Stimulated activated CD8-positive, alpha-beta memory T cell treated with anti-CD3 and anti-CD28 coated beads, Interleukin-4, amount 100 ng/mL, for 48 hours (primary cell): ENCODE data around the gene FAM43A.

ENCODE experiments used
- DNase-seq: peaks from one replicate; pipeline ENCODE4 v3.0.0-alpha.2; 2020

The FAM43A gene

GRCh38 chr3:194713299-194714136, 27.8 kb downstream of the FAM43A start:
- DNase-seq, result no peak

GRCh38 chr3:194714137-194714455, 28.4 kb downstream of the FAM43A start:
- DNase-seq, result no peak

- no peak for DNase-seq
Measured at GRCh38 chr3:194714564-194714963, 28.9 kb downstream of the FAM43A start.

GRCh38 chr3:194715022-194715800, 29.5 kb downstream of the FAM43A start:
- no peak for DNase-seq

GRCh38 chr3:194718079-194718478, 32.4 kb downstream of the FAM43A start:
- no peak for DNase-seq

GRCh38 chr3:194720048-194720447, 34.4 kb downstream of the FAM43A start:
- no peak for DNase-seq

GRCh38 chr3:194723846-194724618, 38.3 kb downstream of the FAM43A start:
- no peak for DNase-seq

- DNase-seq, result no peak
Measured at GRCh38 chr3:194725346-194725745, 39.7 kb downstream of the FAM43A start.

GRCh38 chr3:194727435-194728128, 41.9 kb downstream of the FAM43A start:
- no peak for DNase-seq

GRCh38 chr3:194728986-194729385, 43.3 kb downstream of the FAM43A start:
- no peak for DNase-seq

GRCh38 chr3:194730365-194730764, 44.7 kb downstream of the FAM43A start:
- no peak for DNase-seq

GRCh38 chr3:194731506-194732073, 45.9 kb downstream of the FAM43A start:
- DNase-seq, result no peak

GRCh38 chr3:194732617-194733016, 46.9 kb downstream of the FAM43A start:
- DNase-seq, result no peak

- no peak for DNase-seq
Measured at GRCh38 chr3:194736277-194736895, 50.7 kb downstream of the FAM43A start.

GRCh38 chr3:194736896-194737600, 51.4 kb downstream of the FAM43A start:
- DNase-seq, result no peak
